ENCODE data around the gene BMPR1B.

Gene BMPR1B

GRCh38 chr4:94913316-94913715 lies 155.6 kb downstream of the BMPR1B start:
- Mint-ChIP-seq H3K36me3 (ENCODE audit: insufficient read depth) (peaks cover 2% of the 10 kb centered on the region), H3K4me3 (no peak overlapping the region), H3K9me3 (peaks cover 8 to 11% of the 10 kb centered on the region in 2 donors), H3K27me3 (no peaks in the 10 kb centered on the region), H3K27ac (no peak overlapping the region), H3K4me1 (ENCODE audit: low read depth in 2 of 2) (peaks cover 0 to 2% of the 10 kb centered on the region in 2 donors)
- DNase-seq (no peak), ATAC-seq (replicated peaks) (no peak)

DNA sequence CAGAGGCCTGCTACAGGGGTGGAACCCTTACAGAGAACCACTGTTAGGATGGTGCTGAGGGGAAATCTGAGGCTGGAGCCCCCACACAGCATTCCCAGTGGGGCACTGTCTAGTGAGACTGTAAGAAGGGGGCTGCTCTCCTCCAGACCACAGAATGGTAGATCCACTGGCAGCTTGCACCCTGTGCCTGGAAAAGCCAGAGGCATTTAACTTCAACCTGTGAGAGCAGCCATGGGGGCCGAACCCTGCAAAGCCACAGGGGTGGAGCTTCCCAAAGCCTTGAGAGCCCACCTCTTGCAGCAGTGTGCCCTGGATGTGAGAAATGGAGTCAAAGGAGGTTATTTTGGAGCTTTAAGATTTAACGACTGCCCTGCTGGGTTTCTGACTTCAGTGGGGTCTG lies 159.4 kb downstream of the BMPR1B start:
- DNase-seq = no peak
- H3K4me1 Mint-ChIP-seq (ENCODE audit: low read depth in 2 of 2) = peaks cover 0 to 2% of the 10 kb centered on the region in 2 donors
- ATAC-seq (replicated peaks) = no peak
- peaks cover 2% of the 10 kb centered on the region for H3K36me3 Mint-ChIP-seq (ENCODE audit: insufficient read depth)
- H3K27me3 Mint-ChIP-seq = no peaks in the 10 kb centered on the region
- H3K27ac Mint-ChIP-seq = no peak overlapping the region
- H3K4me3 Mint-ChIP-seq = no peak overlapping the region
- H3K9me3 Mint-ChIP-seq = peaks cover 7 to 11% of the 10 kb centered on the region in 2 donors

- DNase-seq (no peak), ATAC-seq (replicated peaks) (no peak)
- Mint-ChIP-seq H3K27me3 (no peaks in the 10 kb centered on the region), H3K4me3 (no peak overlapping the region), H3K4me1 (ENCODE audit: low read depth in 2 of 2) (peaks cover 0 to under 1% of the 10 kb centered on the region in 2 donors), H3K27ac (no peak overlapping the region), H3K9me3 (peaks cover 7 to 11% of the 10 kb centered on the region in 2 donors), H3K36me3 (ENCODE audit: insufficient read depth) (peaks cover 2% of the 10 kb centered on the region)
Observed at GRCh38 chr4:94918543-94918942, 160.8 kb downstream of the BMPR1B start.

- Mint-ChIP-seq H3K9me3 (peaks cover 0 to 5% of the 10 kb centered on the region in 2 donors), H3K4me1 (ENCODE audit: low read depth in 2 of 2) (no peaks in the 10 kb centered on the region), H3K4me3 (no peak overlapping the region), H3K27me3 (no peaks in the 10 kb centered on the region), H3K27ac (no peak overlapping the region), H3K36me3 (ENCODE audit: insufficient read depth) (peaks cover 2% of the 10 kb centered on the region)
- ATAC-seq (replicated peaks) (no peak), DNase-seq (no peak)
Observed at GRCh38 chr4:94920369-94920768, 162.6 kb downstream of the BMPR1B start.

DNA sequence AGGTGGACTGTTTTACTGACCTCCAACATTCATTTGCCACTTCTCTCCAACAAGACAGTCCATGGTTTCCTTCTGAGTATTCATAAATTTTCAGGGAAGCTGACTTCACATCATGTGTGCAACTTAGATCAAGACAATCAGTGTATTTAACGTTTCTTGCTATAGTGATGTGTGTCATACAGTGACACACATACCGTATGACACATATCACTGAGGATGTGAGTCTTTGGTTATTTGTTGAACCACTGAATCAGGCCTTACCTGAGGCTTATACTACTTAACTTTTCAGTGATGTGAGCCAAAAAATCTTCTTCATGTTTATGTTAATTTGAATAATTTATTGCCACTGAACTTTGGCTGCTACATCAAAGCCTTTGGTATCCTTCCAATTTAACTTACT lies 166.8 kb downstream of the BMPR1B start:
- no peaks in the 10 kb centered on the region for H3K4me1 Mint-ChIP-seq (ENCODE audit: low read depth in 2 of 2)
- no peak for DNase-seq

GRCh38 chr4:94925764-94926347 lies 168.1 kb downstream of the BMPR1B start:
- no peak for ATAC-seq (replicated peaks)
- Mint-ChIP-seq H3K9me3 (no peaks in the 10 kb centered on the region), H3K27me3 (no peaks in the 10 kb centered on the region), H3K36me3 (ENCODE audit: insufficient read depth) (no peaks in the 10 kb centered on the region), H3K4me3 (no peak overlapping the region), H3K4me1 (ENCODE audit: low read depth in 2 of 2) (no peaks in the 10 kb centered on the region), H3K27ac (no peak overlapping the region)
- DNase-seq = no peak

More for the DNA sequence above, 166.8 kb downstream of the BMPR1B start:
- no peaks in the 10 kb centered on the region for H3K27me3 Mint-ChIP-seq
- H3K36me3 Mint-ChIP-seq (ENCODE audit: insufficient read depth) = no peaks in the 10 kb centered on the region
- no peak overlapping the region for H3K4me3 Mint-ChIP-seq
- no peak overlapping the region for H3K27ac Mint-ChIP-seq
- ATAC-seq (replicated peaks) = no peak
- H3K9me3 Mint-ChIP-seq = no peaks in the 10 kb centered on the region

- Mint-ChIP-seq H3K9me3 (no peaks in the 10 kb centered on the region), H3K4me1 (ENCODE audit: low read depth in 2 of 2) (no peaks in the 10 kb centered on the region), H3K27me3 (no peaks in the 10 kb centered on the region), H3K36me3 (ENCODE audit: insufficient read depth) (no peaks in the 10 kb centered on the region), H3K4me3 (no peak overlapping the region), H3K27ac (no peak overlapping the region)
- DNase-seq (no peak), ATAC-seq (replicated peaks) (no peak)
Observed at GRCh38 chr4:94926936-94927335, 169.2 kb downstream of the BMPR1B start.

GRCh38 chr4:94927696-94928095 lies 169.9 kb downstream of the BMPR1B start:
- DNase-seq (no peak), ATAC-seq (replicated peaks) (no peak)
- H3K4me3 Mint-ChIP-seq = no peak overlapping the region

GRCh38 chr4:94929696-94930095 lies 171.9 kb downstream of the BMPR1B start:
- Mint-ChIP-seq H3K4me1 (ENCODE audit: low read depth in 2 of 2) (no peaks in the 10 kb centered on the region), H3K4me3 (no peak overlapping the region), H3K27ac (no peak overlapping the region), H3K27me3 (no peaks in the 10 kb centered on the region), H3K36me3 (ENCODE audit: insufficient read depth) (no peaks in the 10 kb centered on the region), H3K9me3 (no peaks in the 10 kb centered on the region)
- ATAC-seq (replicated peaks) (no peak), DNase-seq (no peak)

More at GRCh38 chr4:94927696-94928095, 169.9 kb downstream of the BMPR1B start:
- Mint-ChIP-seq H3K4me1 (ENCODE audit: low read depth in 2 of 2) (no peaks in the 10 kb centered on the region), H3K27me3 (no peaks in the 10 kb centered on the region), H3K27ac (no peak overlapping the region), H3K36me3 (ENCODE audit: insufficient read depth) (no peaks in the 10 kb centered on the region), H3K9me3 (no peaks in the 10 kb centered on the region)

DNA sequence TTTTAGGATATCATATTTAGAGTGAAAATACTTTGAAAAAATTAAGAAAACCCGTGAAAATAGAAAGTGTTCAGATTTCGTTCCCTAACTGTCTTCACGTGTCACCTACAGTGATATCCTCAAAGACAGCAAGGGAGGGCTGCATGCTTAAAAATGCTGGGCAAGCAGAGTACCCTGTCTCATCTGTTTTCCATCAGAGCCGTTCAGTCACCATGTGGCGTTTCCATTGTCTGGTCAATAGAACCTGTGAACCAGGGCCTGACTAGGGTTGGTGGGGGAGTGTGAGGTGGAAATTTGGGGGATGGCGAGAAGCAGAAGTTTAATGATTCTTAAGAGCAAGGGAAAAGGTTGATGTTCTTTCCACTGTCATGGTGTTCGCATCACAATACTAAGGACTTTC lies 173.9 kb downstream of the BMPR1B start:
- DNase-seq = no peak
- Mint-ChIP-seq H3K9me3 (no peaks in the 10 kb centered on the region), H3K4me3 (no peak overlapping the region), H3K27me3 (no peaks in the 10 kb centered on the region), H3K36me3 (ENCODE audit: insufficient read depth) (no peaks in the 10 kb centered on the region), H3K4me1 (ENCODE audit: low read depth in 2 of 2) (no peaks in the 10 kb centered on the region), H3K27ac (no peak overlapping the region)
- ATAC-seq (replicated peaks) = no peak

DNA sequence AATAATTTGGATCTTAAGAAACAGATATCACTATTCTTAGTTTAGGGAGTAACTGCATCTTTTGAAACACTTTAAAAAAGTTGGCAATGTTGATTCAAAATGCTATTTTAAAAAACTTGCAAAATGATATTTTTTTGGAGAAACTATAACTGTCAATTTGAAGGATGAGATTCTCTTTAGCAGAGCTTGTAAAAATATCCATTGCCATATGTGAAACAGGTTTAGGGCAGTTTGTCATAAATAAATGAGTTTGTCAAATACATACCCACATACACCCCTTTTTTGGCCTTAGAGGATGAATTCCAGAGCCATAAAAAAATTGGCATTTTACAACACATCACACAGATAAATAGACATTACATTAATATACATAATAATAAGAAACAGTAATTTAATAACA lies 174.6 kb downstream of the BMPR1B start:
- Mint-ChIP-seq H3K36me3 (ENCODE audit: insufficient read depth) (no peaks in the 10 kb centered on the region), H3K27ac (no peak overlapping the region), H3K27me3 (no peaks in the 10 kb centered on the region), H3K9me3 (peaks cover 0 to 2% of the 10 kb centered on the region in 2 donors), H3K4me1 (ENCODE audit: low read depth in 2 of 2) (no peaks in the 10 kb centered on the region), H3K4me3 (no peak overlapping the region)
- ATAC-seq (replicated peaks) = no peak
- no peak for DNase-seq

- Mint-ChIP-seq H3K9me3 (peaks cover 0 to 9% of the 10 kb centered on the region in 2 donors), H3K27me3 (no peaks in the 10 kb centered on the region), H3K27ac (no peak overlapping the region), H3K4me3 (no peak overlapping the region), H3K36me3 (ENCODE audit: insufficient read depth) (no peaks in the 10 kb centered on the region), H3K4me1 (ENCODE audit: low read depth in 2 of 2) (no peaks in the 10 kb centered on the region)
- ATAC-seq (replicated peaks) (no peak), DNase-seq (no peak)
Observed at GRCh38 chr4:94933799-94934198, 176.0 kb downstream of the BMPR1B start.

GRCh38 chr4:94934201-94934600 lies 176.4 kb downstream of the BMPR1B start:
- Mint-ChIP-seq H3K27ac (no peak overlapping the region), H3K9me3 (peaks cover 0 to 9% of the 10 kb centered on the region in 2 donors), H3K36me3 (ENCODE audit: insufficient read depth) (no peaks in the 10 kb centered on the region), H3K4me1 (ENCODE audit: low read depth in 2 of 2) (no peaks in the 10 kb centered on the region), H3K4me3 (no peak overlapping the region), H3K27me3 (no peaks in the 10 kb centered on the region)
- ATAC-seq (replicated peaks) (no peak), DNase-seq (no peak)

GRCh38 chr4:94934864-94935263 lies 177.1 kb downstream of the BMPR1B start:
- Mint-ChIP-seq H3K9me3 (peaks cover 0 to 9% of the 10 kb centered on the region in 2 donors), H3K36me3 (ENCODE audit: insufficient read depth) (no peaks in the 10 kb centered on the region), H3K27ac (no peak overlapping the region), H3K4me3 (no peak overlapping the region), H3K27me3 (no peaks in the 10 kb centered on the region), H3K4me1 (ENCODE audit: low read depth in 2 of 2) (no peaks in the 10 kb centered on the region)
- DNase-seq = no peak
- ATAC-seq (replicated peaks) = no peak

DNA sequence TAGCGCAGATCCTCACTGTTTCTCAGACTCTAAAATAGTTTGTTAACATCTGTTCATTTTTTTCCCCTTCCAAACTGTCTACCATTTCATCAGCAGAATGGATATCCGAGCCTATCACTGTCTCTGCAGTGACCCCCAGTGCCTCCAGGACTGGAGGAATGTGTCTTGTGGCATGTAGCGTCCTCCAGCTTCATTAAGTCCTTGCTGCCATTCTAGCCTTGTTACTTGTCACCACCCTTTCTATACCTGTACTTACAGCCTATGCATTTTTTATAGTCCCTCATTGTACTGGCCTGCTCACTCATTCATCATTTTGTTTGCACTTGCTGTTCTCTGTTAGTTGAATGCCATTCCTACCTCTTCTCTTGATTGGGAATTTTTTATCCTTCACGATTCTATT lies 179.1 kb downstream of the BMPR1B start:
- Mint-ChIP-seq H3K36me3 (ENCODE audit: insufficient read depth) (no peaks in the 10 kb centered on the region), H3K27me3 (no peaks in the 10 kb centered on the region), H3K27ac (no peak overlapping the region), H3K4me1 (ENCODE audit: low read depth in 2 of 2) (no peaks in the 10 kb centered on the region), H3K9me3 (peaks cover 0 to 9% of the 10 kb centered on the region in 2 donors), H3K4me3 (no peak overlapping the region)
- DNase-seq (no peak), ATAC-seq (replicated peaks) (no peak)

Data from effector memory CD8-positive, alpha-beta T cell (primary cell).